Measurements from ENCODE around the gene SNRNP40.

GRCh38 chr1:31239653-31240241 is 56.8 kb downstream of the SNRNP40 start, which contains the start of gene NKAIN1:
- TF ChIP-seq POLR2A (IDR thresholded peaks at IDR 0.05) (no peak), CTCF (IDR thresholded peaks at IDR 0.05) (no peak)
